ENCODE data around the gene PKN3.

DNA sequence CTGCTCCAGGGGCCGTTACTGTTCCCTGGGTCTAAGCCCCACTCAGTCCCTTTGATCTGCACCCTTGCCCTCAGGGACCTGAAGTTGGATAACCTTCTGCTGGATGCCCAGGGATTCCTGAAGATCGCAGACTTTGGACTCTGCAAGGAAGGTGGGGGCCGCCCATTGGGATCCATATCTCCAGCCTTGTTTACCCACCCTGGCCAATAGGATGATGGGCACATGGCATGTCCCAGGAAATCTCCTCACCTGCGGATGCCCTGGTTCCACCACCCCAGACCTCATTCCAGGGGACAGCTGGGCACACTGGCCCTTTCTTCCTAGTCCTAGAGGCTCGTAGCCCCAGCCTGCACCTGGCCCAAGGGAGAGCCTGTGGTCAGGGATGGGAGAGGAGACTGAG lies 16.2 kb downstream of the PKN3 start:
- TF ChIP-seq, protein P1, sequence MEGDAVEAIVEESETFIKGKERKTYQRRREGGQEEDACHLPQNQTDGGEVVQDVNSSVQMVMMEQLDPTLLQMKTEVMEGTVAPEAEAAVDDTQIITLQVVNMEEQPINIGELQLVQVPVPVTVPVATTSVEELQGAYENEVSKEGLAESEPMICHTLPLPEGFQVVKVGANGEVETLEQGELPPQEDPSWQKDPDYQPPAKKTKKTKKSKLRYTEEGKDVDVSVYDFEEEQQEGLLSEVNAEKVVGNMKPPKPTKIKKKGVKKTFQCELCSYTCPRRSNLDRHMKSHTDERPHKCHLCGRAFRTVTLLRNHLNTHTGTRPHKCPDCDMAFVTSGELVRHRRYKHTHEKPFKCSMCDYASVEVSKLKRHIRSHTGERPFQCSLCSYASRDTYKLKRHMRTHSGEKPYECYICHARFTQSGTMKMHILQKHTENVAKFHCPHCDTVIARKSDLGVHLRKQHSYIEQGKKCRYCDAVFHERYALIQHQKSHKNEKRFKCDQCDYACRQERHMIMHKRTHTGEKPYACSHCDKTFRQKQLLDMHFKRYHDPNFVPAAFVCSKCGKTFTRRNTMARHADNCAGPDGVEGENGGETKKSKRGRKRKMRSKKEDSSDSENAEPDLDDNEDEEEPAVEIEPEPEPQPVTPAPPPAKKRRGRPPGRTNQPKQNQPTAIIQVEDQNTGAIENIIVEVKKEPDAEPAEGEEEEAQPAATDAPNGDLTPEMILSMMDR (IDR thresholded peaks at IDR 0.05; ENCODE audit: low read depth, low read length) = no peak
- TF ChIP-seq, protein P2, sequence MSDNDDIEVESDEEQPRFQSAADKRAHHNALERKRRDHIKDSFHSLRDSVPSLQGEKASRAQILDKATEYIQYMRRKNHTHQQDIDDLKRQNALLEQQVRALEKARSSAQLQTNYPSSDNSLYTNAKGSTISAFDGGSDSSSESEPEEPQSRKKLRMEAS (IDR thresholded peaks at IDR 0.05; ENCODE audit: low read depth, low read length) = no peak
- no peak for TF ChIP-seq POLR2A (IDR thresholded peaks at IDR 0.05; ENCODE audit: extremely low read depth, insufficient read length)

Data from NB4 (cell line).